Activated CD4-positive, CD25-positive, alpha-beta regulatory T cell treated with anti-CD3 and anti-CD28 coated beads, Interleukin-2, amount 50 U/mL, for 16 hours (primary cell): Measurements from ENCODE around the gene KCNQ2.

Experiments used
- DNase-seq: peaks from one replicate; pipeline ENCODE4 v3.0.0-alpha.2; 2020; ENCODE audit warnings: low read depth, low spot score

Gene KCNQ2

GRCh38 chr20:63356931-63357879 is 115.2 kb downstream of the KCNQ2 start:
- no peak for DNase-seq

GRCh38 chr20:63356511-63356910 is 115.9 kb downstream of the KCNQ2 start:
- DNase-seq: no peak

DNA sequence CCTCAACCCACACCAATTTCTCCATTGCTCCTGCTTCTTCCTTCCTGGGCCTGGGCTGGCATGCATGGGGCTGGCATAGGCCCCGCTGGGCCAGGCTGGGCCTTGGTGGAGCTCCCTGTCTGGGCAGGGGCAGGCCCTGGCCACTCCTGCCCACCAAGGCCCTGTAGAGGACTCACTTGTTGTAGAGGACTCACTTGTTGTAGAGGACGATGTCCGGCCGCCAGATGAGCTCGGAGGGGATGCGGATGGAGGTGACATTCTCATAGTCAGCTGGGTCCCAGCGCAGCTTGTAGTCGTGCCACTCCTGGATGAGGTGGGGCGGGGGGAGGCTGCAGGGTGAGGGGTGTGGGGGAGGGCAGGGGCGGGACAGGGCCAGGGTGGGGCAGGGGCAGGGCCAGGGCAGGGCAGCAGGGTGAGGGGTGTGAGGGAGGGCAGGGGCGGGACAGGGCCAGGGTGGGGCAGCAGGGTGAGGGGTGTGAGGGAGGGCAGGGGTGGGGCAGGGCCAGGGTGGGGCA is 116.6 kb downstream of the KCNQ2 start:
- no peak for DNase-seq

DNA sequence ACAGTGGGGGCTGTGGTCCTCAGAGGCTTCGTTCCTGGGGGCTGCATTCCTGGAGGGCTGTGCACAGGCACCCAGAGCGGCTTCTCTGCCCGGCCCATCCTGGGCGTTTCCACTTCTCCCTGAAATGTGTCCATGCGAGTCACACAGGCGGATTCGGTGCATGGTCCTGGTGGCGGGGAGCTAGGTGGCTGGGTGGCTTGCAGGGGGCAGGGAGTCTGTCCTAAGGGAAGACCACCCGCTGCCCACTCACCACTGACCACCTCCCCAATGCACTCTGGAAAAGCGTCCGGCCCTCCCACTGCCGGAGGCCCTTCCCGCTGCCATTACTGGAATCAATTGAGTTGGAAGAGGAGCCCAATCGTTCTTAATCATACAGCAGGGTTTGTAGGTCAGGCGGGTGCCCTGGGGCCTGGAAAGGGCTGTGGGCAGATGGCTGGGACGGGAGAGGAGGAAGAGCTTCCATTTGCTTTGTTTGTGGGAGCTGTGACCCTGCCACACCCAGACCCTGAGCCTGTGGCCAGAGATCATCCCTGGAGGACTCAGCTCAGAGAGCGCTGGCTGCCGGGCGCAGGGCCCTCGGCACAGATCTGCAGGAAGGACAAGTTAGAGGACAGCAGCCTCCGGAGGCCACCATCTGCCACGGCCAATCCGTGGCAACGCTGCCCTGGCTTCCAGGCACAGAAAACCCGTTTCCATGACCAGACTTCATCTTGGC is 117.7 kb downstream of the KCNQ2 start:
- no peak for DNase-seq

- DNase-seq: no peak
Measured at GRCh38 chr20:63352811-63353221, 119.6 kb downstream of the KCNQ2 start.

DNA sequence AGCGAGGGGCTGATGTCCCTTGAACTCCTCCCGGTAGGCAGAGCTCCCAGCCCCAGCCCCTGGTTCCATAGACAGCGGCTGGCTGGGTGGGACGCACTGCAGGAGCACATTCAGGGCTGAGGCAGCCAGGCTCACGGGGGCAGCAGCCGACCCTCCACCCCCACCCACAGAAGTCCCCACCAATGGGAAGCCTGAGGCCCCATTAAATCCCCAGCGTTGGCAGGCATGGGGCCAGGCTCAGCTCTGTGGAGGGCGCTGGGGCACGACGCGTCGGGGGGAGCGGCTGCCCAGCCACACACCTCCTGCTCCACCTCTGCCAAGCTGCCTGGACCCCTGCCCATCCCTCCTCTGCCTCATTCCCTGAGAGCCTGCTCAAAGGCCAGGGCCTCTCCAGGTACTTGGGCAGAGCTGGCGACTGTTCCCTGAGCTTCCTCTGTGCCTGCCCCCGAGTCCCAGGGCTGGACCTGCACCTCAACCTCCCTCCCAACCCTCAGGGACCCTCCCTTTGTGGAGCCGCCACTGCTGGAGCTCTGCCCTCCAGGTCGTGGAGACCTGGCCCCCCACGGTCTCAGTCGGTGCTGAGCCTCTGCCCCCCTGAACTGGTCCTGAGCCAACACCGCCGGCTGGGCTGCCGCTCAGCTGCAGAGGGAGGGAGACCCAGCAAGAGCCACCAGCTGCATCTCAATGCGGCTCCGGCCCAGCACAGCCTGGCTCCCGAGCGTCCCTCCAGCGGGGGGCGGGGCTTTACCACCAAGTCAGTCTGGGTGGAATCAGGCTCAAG is 120.5 kb downstream of the KCNQ2 start:
- DNase-seq: no peak

- DNase-seq: no peak
Measured at GRCh38 chr20:63351326-63351700, 121.1 kb downstream of the KCNQ2 start.

- no peak for DNase-seq
Measured at GRCh38 chr20:63350597-63351325, 121.7 kb downstream of the KCNQ2 start.
